ENCODE results near the gene EAF1. TPM values are rescaled to one million over a fixed set of nuclear protein-coding genes. Genes with fewer than 3 reads are reported as not detected.

Gene EAF1
- total and polyA plus RNA-seq, 2 of the 8 experiments (the other 6 are each of a cell fraction or from before 2014, with no cell fraction given), result 13.9 to 26.8 TPM

DNA sequence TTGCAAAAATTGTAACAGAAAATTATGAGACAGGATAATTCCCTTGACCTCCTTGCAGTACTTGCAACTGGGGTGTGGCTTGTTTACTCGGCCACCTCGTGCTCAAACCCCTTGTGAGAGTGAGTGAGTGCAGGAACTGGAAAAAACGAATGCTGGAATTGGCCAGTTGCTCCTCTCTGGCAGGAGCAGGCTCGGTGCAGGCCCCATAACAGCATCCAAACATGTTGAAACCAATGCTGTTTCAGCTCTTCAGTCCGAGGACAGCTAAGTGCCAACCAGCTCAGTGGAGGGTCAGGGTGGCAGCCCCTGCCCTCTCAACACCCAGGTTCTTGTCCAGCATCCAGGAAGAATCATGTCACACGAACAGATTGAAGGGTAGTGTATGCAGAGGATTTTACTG, 36.9 kb upstream of the EAF1 start:
- H3K27ac ChIP-seq (ENCODE audit: low read depth, low read length), result no peak overlapping the region
- no peak overlapping the region for H4K8ac ChIP-seq (ENCODE audit: extremely low read depth, insufficient read depth, low read length)
- H3K23me2 ChIP-seq (ENCODE audit: low read depth, low read length), result no peaks in the 10 kb centered on the region
- no peak overlapping the region for H3K14ac ChIP-seq (ENCODE audit: insufficient read length)
- H4K20me1 ChIP-seq (replicated peaks in 1 of 2; ENCODE audit: control insufficient read depth in 1 of 2, insufficient read depth in 2 of 2, low read length in 2 of 2), result no peaks in the 10 kb centered on the region
- H2BK120ac ChIP-seq (replicated peaks; ENCODE audit: low read depth, low read length), result no peak overlapping the region
- peaks cover 6 to 8% of the 10 kb centered on the region in 2 experiments; a peak in 1 of 4 replicates for H3K9me3 ChIP-seq (ENCODE audit: insufficient read depth in 2 of 2, low read depth in 1 of 2, low read length in 1 of 2)
- H3K9ac ChIP-seq (replicated peaks in 1 of 4; ENCODE audit: extremely low read depth in 1 of 4, low read depth in 3 of 4, low read length in 3 of 4), result no peak overlapping the region
- no peak overlapping the region for H3K18ac ChIP-seq (ENCODE audit: extremely low read depth, low read length)
- no peaks in the 10 kb centered on the region; a peak in 1 of 8 replicates for H3K36me3 ChIP-seq (ENCODE audit: control insufficient read depth in 2 of 4, insufficient read depth in 4 of 4, low read length in 3 of 4)
- H2BK5ac ChIP-seq (ENCODE audit: low read depth, low read length), result no peak overlapping the region
- no peak overlapping the region for H4K5ac ChIP-seq (ENCODE audit: insufficient read length, low read depth, low read length)
- DNase-seq (ENCODE audit: low read depth in 1 of 2, low spot score in 2 of 2) (no peak), FAIRE-seq (no peak)
- POLR2A ChIA-PET (ENCODE audit: partially characterized antibody), result no interaction called here
- no peak overlapping the region for H2AK5ac ChIP-seq (ENCODE audit: low read depth, low read length)
- CTCF ChIA-PET (ENCODE audit: partially characterized antibody), result no interaction called here
- H3K4me1 ChIP-seq (replicated peaks in 1 of 4; ENCODE audit: control insufficient read depth in 3 of 4, insufficient read depth in 4 of 4, low read length in 3 of 4), result no peaks in the 10 kb centered on the region
- no peaks in the 10 kb centered on the region for H3K79me2 ChIP-seq (ENCODE audit: control insufficient read depth in 1 of 2, insufficient read depth in 2 of 2, low read length in 2 of 2)
- H3K27me3 ChIP-seq (replicated peaks in 1 of 4; ENCODE audit: control insufficient read depth in 3 of 4, extremely low read depth in 1 of 4, insufficient read depth in 3 of 4, low read length in 3 of 4), result no peaks in the 10 kb centered on the region
- H3K4me3 ChIP-seq (ENCODE audit: extremely low read depth in 1 of 4, insufficient read depth in 2 of 4, low read depth in 3 of 4, low read length in 4 of 4), result no peak overlapping the region
- no peak overlapping the region for H3K23ac ChIP-seq (ENCODE audit: insufficient read length)
- no peak overlapping the region for H2AFZ ChIP-seq (ENCODE audit: low read length)
- H2BK20ac ChIP-seq (ENCODE audit: low read length), result no peak overlapping the region
- no peak overlapping the region for H3K4me2 ChIP-seq (ENCODE audit: insufficient read depth in 1 of 2, low read depth in 2 of 2, low read length in 2 of 2)
- no peak overlapping the region for H4K91ac ChIP-seq (replicated peaks; ENCODE audit: insufficient read length, low read length)
- no peak overlapping the region for H3K56ac ChIP-seq (replicated peaks; ENCODE audit: insufficient read length, low read depth, low read length)
- H2BK12ac ChIP-seq (ENCODE audit: low read depth, low read length), result no peak overlapping the region
- H2BK15ac ChIP-seq (ENCODE audit: low read length), result no peak overlapping the region
- H3K79me1 ChIP-seq (ENCODE audit: low read depth, low read length), result no peaks in the 10 kb centered on the region
- H3K4ac ChIP-seq (replicated peaks; ENCODE audit: insufficient read length, low read depth, low read length), result no peak overlapping the region
- 72% methylated on average over 6 of the region's 6 CpGs; no CpG with 5 or more reads in 1 of the 2 experiments for WGBS, 2 experiments (ENCODE audit: extremely low coverage in 1 of 2, insufficient coverage in 1 of 2, insufficient read length in 1 of 2, insufficient replicate concordance in 2 of 2, low coverage in 1 of 2, low lambda C conversion rate in 2 of 2, missing lambda C conversion rate in 1 of 2)
- no peak for TF ChIP-seq POLR2AphosphoS5 (IDR thresholded peaks at IDR 0.05; ENCODE audit: low read depth, low read length)
- TF ChIP-seq TAF7 (optimal IDR thresholded peaks at IDR 0.05; ENCODE audit: borderline replicate concordance, low read depth, low read length), result no peak
- no peak for TF ChIP-seq SAP30 (IDR thresholded peaks at IDR 0.05; ENCODE audit: insufficient read depth, insufficient replicate concordance, low read length)
- TF ChIP-seq SP4 (IDR thresholded peaks at IDR 0.05; ENCODE audit: low read length), result no peak
- no peak for TF ChIP-seq GTF2F1 (IDR thresholded peaks at IDR 0.05; ENCODE audit: borderline replicate concordance, low read depth, low read length)
- TF ChIP-seq POLR2A (IDR thresholded peaks at IDR 0.05; ENCODE audit: control extremely low read depth in 1 of 2, low read depth in 2 of 2, low read length in 2 of 2), result no peak
- TF ChIP-seq GABPA (IDR thresholded peaks at IDR 0.05; ENCODE audit: borderline replicate concordance, insufficient read depth, low read length), result no peak
- TF ChIP-seq SRF (IDR thresholded peaks at IDR 0.05; ENCODE audit: low read depth, low read length), result no peak
- no peak for TF ChIP-seq SIX5 (IDR thresholded peaks at IDR 0.05; ENCODE audit: low read depth, low read length)
- no peak for TF ChIP-seq KDM1A (IDR thresholded peaks at IDR 0.05; ENCODE audit: borderline replicate concordance, low read length)
- TF ChIP-seq JUN (IDR thresholded peaks at IDR 0.05; ENCODE audit: low read depth, low read length), result no peak
- no peak for TF ChIP-seq FOSL1 (IDR thresholded peaks at IDR 0.05; ENCODE audit: insufficient read depth, low read depth, low read length)
- TF ChIP-seq KDM5A (IDR thresholded peaks at IDR 0.05; ENCODE audit: low read length), result no peak
- TF ChIP-seq SUZ12 (IDR thresholded peaks at IDR 0.05; ENCODE audit: low read length), result no peak
- TF ChIP-seq, protein P1, sequence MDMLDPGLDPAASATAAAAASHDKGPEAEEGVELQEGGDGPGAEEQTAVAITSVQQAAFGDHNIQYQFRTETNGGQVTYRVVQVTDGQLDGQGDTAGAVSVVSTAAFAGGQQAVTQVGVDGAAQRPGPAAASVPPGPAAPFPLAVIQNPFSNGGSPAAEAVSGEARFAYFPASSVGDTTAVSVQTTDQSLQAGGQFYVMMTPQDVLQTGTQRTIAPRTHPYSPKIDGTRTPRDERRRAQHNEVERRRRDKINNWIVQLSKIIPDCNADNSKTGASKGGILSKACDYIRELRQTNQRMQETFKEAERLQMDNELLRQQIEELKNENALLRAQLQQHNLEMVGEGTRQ (IDR thresholded peaks at IDR 0.05; ENCODE audit: low read length), result no peak

All from H1 (cell line).